Stimulated activated CD4-positive, alpha-beta T cell treated with anti-CD3 and anti-CD28 coated beads, TNF-alpha, amount 100 ng/mL, for 24 hours (primary cell): ENCODE results near the gene BCAM.
"Not testable (repeated sequence)": the region's sequence is repeated elsewhere in the genome, so short reads cannot be mapped to it uniquely, and the experiment has no call there.

Experiments used
- DNase-seq, 3 experiments: peaks; one replicate each; pipeline ENCODE4 v3.0.0-alpha.2; 2020; ENCODE audit warnings: low read depth in 3 of 3

BCAM gene

DNA sequence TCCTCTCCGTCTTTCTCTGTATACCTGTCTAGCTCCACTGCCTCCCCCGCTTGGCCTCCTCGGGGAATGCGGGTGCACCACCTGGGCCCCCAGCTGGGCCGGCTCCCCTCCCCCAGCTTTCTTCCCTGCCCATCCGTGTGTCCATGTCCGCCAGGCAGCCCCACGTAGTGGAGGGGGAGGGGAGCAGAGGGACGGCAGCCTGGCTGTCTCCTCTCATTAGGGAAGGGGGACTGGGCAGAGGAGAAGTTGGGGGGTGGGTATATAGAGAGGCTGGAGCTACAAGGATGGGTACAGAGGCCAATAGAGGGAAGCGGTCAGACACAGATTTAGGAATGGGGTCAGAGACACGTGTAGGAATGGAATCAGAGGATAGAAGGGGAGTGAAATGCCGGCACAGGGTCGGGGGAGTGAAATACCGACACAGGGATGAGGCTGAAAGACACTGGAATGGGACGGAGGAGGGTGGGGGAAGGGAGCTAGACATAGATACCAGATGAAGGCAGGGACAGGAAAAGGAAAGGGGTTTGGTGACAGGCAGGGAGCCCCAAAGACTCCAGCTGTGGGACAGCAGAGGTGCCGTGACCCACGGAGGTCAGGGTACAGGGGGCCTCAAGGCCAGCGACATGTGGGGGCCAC lies 40.0 kb downstream of the BCAM start:
- no peak for DNase-seq

DNA sequence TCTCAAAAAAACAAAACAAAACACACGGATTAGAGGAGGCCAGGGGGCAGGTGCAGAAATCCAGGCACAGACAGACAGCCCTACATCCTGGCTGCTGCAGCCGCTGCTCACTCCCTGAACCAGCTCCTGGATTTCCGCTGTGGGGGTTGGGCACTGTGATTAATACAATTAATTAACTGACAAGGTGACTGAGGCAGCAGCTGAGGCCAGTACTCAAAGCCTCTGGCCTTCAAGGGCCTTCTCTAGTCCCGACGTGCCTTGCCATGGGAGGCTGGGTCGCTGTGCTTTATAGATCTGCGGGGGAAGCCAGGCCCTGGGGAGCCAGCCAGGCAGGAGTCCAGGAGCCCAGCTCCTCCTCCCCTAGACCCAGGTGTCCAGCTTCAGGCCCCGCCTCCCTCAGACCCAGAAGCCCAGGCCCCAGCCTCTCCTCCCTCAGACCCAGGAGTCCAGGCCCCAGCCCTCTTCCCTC lies 41.8 kb downstream of the BCAM start:
- DNase-seq: no peak

- no peak for DNase-seq
Measured at GRCh38 chr19:44851427-44851826, 42.5 kb downstream of the BCAM start.

GRCh38 chr19:44855606-44856005 lies 46.7 kb downstream of the BCAM start:
- DNase-seq: no peak

DNA sequence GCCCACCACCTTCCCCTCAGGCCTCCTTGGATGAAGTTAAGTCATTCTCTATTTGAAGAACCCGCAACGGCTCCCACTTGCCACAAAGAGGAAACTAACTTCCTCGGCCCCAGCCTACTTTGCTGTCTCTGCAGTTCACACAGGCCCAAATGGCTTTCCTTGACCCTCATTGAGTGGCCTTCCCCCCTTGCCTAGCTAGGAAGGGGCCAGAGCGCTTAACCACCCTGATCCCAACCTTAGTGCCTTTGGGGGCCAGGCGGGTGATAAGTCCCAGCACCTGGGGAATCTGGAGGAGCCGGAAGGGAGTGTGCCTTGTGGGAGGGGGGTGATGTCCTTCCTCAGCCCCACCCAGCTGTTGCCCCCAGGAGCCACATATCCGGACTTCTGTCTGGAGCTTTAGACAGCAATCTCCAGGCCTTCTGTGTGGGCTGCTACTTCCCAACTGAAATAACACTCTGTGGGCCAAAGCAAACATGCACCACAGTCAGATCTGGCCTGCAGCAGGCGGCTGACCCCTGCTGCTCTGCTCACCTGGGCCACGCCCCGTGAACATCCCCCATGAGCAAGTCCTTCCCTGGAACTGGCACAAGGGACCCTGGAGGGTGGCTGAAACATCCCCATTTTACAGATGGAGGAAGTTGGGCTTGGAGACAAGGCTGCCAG lies 47.6 kb downstream of the BCAM start:
- no peak for DNase-seq

DNA sequence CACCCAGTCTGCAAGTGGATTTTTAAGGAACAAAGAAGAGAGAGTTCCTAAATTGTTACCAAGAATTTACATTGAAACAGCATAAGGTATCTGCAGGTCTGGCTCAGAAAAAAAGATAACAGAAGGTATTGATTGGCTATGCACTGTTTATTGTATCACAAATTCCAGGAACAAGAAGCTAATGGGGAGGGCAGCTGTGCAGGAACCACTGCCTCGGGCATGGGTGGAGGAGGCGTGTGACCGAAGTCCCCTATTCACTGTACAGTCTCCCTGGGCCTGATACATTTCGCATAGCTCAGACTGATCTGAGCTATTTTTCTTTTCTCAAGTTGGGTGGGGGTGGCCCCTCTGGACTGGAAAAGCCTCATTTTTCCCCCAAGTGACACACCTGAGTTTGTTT lies 48.9 kb downstream of the BCAM start:
- no peak for DNase-seq

GRCh38 chr19:44861576-44861975 lies 52.7 kb downstream of the BCAM start:
- DNase-seq: not testable (repeated sequence)

- DNase-seq: no peak
Measured at GRCh38 chr19:44863990-44864389, 55.1 kb downstream of the BCAM start.

GRCh38 chr19:44865196-44865767 lies 56.4 kb downstream of the BCAM start:
- DNase-seq: no peak

DNA sequence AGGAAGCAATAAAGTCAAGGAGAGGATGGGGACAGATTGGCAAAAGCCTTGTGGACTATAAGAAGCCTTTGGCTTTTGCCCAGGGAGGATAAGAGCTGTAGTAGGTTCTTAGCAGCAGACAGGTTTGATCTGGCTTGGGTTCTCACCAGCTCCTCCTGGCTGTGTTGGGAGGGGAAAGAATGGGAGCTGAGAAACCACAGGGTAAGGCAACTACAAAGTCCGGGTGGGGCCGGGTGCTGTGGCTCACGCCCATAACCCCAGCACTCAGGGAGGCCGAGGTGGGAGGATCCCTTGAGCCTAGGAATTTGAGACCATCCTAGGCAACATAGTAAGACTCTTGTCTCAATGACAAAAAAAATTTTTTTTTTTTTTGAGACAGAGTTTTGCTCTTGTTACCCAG lies 57.8 kb downstream of the BCAM start:
- DNase-seq: no peak

- DNase-seq: no peak
Measured at GRCh38 chr19:44867578-44867977, 58.7 kb downstream of the BCAM start.

DNA sequence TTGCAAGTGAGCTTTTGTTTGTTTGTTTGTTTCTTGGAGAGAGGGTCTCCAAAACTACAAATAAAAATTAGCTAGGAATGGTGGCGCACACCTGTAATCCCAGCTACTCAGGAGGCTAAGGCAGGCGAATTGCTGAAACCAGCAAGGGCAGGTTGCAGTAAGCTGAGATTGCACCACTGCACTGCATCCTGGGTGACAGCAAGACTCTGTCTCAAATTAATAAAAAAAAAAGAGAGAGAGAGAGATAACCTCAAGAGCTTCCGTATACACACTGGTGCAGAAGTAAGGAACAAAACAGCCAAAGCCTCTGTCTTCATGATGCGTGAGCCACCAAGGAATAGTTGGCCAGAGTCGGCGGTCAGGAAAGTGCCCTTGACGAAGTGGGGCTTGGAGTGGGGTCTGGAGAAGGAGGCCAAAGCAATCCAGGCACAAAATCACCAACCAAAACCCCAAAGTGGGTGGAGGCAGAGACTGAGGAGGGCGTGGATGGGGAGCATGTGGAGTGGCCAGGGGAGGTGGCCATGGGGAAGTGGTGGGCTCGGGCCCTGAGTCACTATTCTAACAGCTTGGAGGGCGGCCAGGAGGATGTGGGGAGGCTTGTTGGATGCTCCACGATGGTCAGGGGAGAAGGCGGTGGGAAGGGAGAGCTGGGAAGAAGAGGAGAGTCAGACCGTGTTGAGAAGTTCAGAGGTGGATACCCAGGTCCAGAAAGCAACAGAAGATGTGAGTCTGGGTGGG lies 61.0 kb downstream of the BCAM start:
- DNase-seq: no peak
